Activated CD4-positive, alpha-beta T cell treated with anti-CD3 and anti-CD28 coated beads, Interleukin-2, amount 10 ng/mL, durations not matched to agents 7 days and 5 days (primary cell): ENCODE results near the gene CDH4. TPM values are rescaled to one million over a fixed set of nuclear protein-coding genes. Genes with fewer than 3 reads are reported as not detected.

Source experiments
- CTCF ChIA-PET: fragments of 350-600 bp; sonication (Branson Sonifier 250); formaldehyde crosslinking; loops from one replicate; lab custom pipeline; 2021; ENCODE audit warnings: antibody characterized with exemption; lab: Charles Lee
- POLR2A ChIA-PET: fragments of 350-600 bp; sonication (Branson Sonifier 250); formaldehyde crosslinking; loops from one replicate; lab custom pipeline; 2021; ENCODE audit warnings: antibody characterized with exemption; lab: Charles Lee
- DNase-seq: peaks from one replicate; pipeline ENCODE4 v3.0.0-alpha.2; 2020
- H3K27ac Mint-ChIP-seq: one replicate; pipeline ENCODE4 v1.8.0; 2021; ENCODE audit warnings: mild to moderate bottlenecking, moderate library complexity, mixed read lengths
- H3K27me3 Mint-ChIP-seq: one replicate; pipeline ENCODE4 v1.8.0; 2021; ENCODE audit warnings: mixed read lengths
- H3K36me3 Mint-ChIP-seq: one replicate; pipeline ENCODE4 v1.8.0; 2021; ENCODE audit warnings: low read depth, mixed read lengths
- H3K4me1 Mint-ChIP-seq: one replicate; pipeline ENCODE4 v1.8.0; 2021; ENCODE audit warnings: mixed read lengths
- H3K4me3 Mint-ChIP-seq: one replicate; pipeline ENCODE4 v1.8.0; 2021; ENCODE audit warnings: mild to moderate bottlenecking, moderate library complexity, mixed read lengths
- H3K9me3 Mint-ChIP-seq: one replicate; pipeline ENCODE4 v1.8.0; 2021; ENCODE audit warnings: mixed read lengths
- total RNA-seq, 2 experiments: library from RNA; stranded (reverse); gene quantifications; one replicate each; pipeline ENCODE4 v1.2.3, GENCODE V29; 2021

CDH4 gene
- total RNA-seq, 2 experiments from 2014 or later = not detected

- Mint-ChIP-seq H3K36me3 (no peaks in the 10 kb centered on the region), H3K4me3 (no peak overlapping the region), H3K27ac (no peak overlapping the region), H3K27me3 (no peaks in the 10 kb centered on the region), H3K4me1 (no peaks in the 10 kb centered on the region), H3K9me3 (no peaks in the 10 kb centered on the region)
- CTCF ChIA-PET = no interaction called here
- no peak for DNase-seq
- POLR2A ChIA-PET = no interaction called here
Measured at GRCh38 chr20:61699495-61700374, 447.7 kb downstream of the CDH4 start.

GRCh38 chr20:61700595-61701140 is 448.6 kb downstream of the CDH4 start:
- no peaks in the 10 kb centered on the region for H3K27me3 Mint-ChIP-seq

GRCh38 chr20:61701401-61701800 is 449.3 kb downstream of the CDH4 start:
- CTCF ChIA-PET = no interaction called here
- Mint-ChIP-seq H3K27me3 (no peaks in the 10 kb centered on the region), H3K27ac (no peak overlapping the region), H3K4me3 (no peak overlapping the region), H3K9me3 (no peaks in the 10 kb centered on the region), H3K36me3 (no peaks in the 10 kb centered on the region), H3K4me1 (no peaks in the 10 kb centered on the region)
- POLR2A ChIA-PET = no interaction called here
- DNase-seq = no peak

More at GRCh38 chr20:61700595-61701140, 448.6 kb downstream of the CDH4 start:
- Mint-ChIP-seq H3K4me3 (no peak overlapping the region), H3K27ac (no peak overlapping the region), H3K36me3 (no peaks in the 10 kb centered on the region), H3K4me1 (no peaks in the 10 kb centered on the region), H3K9me3 (no peaks in the 10 kb centered on the region)
- CTCF ChIA-PET = no interaction called here
- no peak for DNase-seq
- POLR2A ChIA-PET = no interaction called here

DNA sequence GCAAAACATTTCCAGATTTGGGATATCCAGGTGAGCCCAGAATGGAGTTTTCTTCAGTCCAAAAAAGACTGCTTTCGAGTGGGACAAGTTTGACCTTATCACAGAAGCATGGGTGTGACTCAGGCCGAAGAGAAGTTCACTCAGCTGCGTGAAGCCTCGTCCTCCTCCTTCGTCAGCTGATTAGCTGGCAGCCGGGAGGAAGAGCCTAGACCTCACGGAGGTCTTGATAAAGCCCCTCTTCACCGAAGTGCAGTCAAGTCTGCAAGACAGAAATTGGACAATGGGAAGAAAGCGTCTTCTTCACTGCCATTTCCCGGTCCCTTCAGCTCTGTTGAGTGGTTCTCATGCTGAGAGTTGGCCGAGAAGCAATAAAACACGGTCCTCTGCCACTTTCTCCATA is 449.7 kb downstream of the CDH4 start:
- Mint-ChIP-seq H3K9me3 (no peaks in the 10 kb centered on the region), H3K27me3 (no peaks in the 10 kb centered on the region), H3K27ac (no peak overlapping the region), H3K4me3 (no peak overlapping the region), H3K4me1 (no peaks in the 10 kb centered on the region), H3K36me3 (no peaks in the 10 kb centered on the region)
- no peak for DNase-seq
- CTCF ChIA-PET = no interaction called here
- POLR2A ChIA-PET = no interaction called here

- ChIA-PET CTCF (no interaction called here), POLR2A (no interaction called here)
- no peak for DNase-seq
- Mint-ChIP-seq H3K9me3 (no peaks in the 10 kb centered on the region), H3K36me3 (no peaks in the 10 kb centered on the region), H3K4me3 (no peak overlapping the region), H3K27ac (no peak overlapping the region), H3K4me1 (no peaks in the 10 kb centered on the region), H3K27me3 (no peaks in the 10 kb centered on the region)
Measured at GRCh38 chr20:61702246-61702645, 450.2 kb downstream of the CDH4 start.

- Mint-ChIP-seq H3K27me3 (no peaks in the 10 kb centered on the region), H3K9me3 (no peaks in the 10 kb centered on the region), H3K4me1 (no peaks in the 10 kb centered on the region), H3K27ac (no peak overlapping the region), H3K36me3 (no peaks in the 10 kb centered on the region), H3K4me3 (no peak overlapping the region)
- CTCF ChIA-PET = no interaction called here
- POLR2A ChIA-PET = no interaction called here
- DNase-seq = no peak
Measured at GRCh38 chr20:61704661-61705060, 452.6 kb downstream of the CDH4 start.

DNA sequence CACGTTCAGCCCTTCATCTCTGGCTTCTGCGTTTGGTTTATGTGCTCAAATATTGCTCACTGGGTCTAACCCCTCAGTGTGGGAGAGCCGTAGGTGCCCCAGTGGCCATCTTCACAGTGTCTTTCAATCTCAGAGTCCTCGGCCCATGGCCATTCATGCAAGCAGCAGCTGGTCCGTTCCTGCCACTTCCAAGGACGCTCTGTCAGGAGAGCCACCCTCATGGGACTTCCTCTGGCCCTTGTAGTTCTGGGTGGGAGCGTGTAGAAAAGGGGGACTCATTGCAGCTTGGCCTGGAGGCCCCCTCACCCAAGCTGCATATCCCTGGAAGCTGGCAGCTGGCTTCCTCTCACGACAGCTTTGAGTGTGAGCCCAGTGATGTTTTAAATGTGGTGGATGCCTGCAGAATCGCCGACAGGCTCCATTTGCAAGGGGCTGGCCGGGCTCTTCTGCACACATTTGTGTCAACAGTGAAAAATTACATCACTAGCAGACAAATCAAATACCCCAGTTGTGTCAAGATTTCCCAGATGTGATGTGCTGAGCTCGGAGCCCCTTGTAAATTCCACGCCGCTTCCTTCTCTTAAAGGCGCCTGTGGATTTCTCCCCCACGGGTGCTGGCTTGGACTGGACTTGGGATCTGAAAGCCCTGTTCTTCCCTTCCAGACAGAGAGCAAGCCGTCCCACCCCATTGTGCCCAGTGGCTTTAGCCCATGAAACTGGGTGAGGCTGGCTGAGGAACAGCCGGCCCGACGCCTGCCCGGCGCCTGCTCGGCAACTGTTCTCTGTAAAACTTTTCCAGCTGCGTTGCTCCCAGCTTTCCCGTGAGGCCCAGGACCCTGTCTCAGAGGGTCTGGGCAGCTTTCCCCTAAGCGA is 453.6 kb downstream of the CDH4 start:
- Mint-ChIP-seq H3K36me3 (no peaks in the 10 kb centered on the region), H3K4me1 (no peaks in the 10 kb centered on the region), H3K4me3 (no peak overlapping the region), H3K9me3 (no peaks in the 10 kb centered on the region), H3K27me3 (no peaks in the 10 kb centered on the region), H3K27ac (no peak overlapping the region)
- ChIA-PET CTCF (no interaction called here), POLR2A (no interaction called here)
- no peak for DNase-seq

GRCh38 chr20:61706259-61706961 is 454.3 kb downstream of the CDH4 start:
- Mint-ChIP-seq H3K27ac (no peak overlapping the region), H3K9me3 (peaks cover under 1% of the 10 kb centered on the region), H3K4me3 (no peak overlapping the region), H3K4me1 (no peaks in the 10 kb centered on the region), H3K36me3 (no peaks in the 10 kb centered on the region), H3K27me3 (no peaks in the 10 kb centered on the region)
- ChIA-PET POLR2A (no interaction called here), CTCF (no interaction called here)
- no peak for DNase-seq

DNA sequence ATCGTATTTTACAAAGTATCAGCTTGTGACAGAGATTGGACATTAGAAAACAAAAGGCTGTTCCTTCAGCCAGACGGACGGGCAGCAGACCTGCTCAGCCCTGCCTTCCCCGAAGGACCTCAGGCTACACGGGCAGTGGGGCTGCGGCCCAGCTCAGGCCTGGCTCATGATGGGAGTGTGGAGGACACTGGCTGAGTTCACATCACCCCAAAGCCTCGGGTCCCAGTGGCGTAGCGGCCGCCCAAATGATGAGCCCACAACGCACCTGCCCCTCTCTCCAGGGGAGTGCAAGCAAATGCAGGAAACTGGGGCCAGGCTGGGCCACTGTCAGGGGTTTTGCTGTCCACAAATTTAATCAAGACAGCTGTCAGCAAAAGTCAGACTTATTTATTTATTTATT is 456.8 kb downstream of the CDH4 start:
- no peaks in the 10 kb centered on the region for H3K27me3 Mint-ChIP-seq
- no peak overlapping the region for H3K4me3 Mint-ChIP-seq
- peaks cover 3% of the 10 kb centered on the region for H3K9me3 Mint-ChIP-seq
- CTCF ChIA-PET = no interaction called here
- no peaks in the 10 kb centered on the region for H3K4me1 Mint-ChIP-seq
- no peak for DNase-seq
- no peak overlapping the region for H3K27ac Mint-ChIP-seq
- no peaks in the 10 kb centered on the region for H3K36me3 Mint-ChIP-seq
- POLR2A ChIA-PET = no interaction called here

DNA sequence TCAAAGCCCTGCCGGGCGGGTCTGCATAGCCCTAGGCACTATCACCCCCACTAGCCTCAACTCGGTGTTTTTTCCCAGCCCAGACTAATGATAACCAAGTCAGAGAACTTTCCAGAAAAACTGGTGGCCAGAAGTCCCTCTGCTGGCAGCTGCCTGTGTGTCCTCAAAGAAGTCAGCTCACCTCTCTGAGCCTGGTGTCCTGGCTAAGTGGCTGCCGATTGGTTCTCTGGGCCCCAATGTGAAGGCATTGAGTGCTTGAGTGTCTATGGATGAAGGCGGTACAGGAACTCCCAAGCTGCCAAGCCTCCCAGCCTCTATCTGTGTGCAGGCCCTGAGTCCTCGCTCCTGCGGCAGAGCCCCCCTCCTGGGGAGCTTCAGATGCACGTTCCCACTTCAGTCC is 458.0 kb downstream of the CDH4 start:
- no peaks in the 10 kb centered on the region for H3K4me1 Mint-ChIP-seq
- H3K36me3 Mint-ChIP-seq = no peaks in the 10 kb centered on the region
- H3K27me3 Mint-ChIP-seq = no peaks in the 10 kb centered on the region
- H3K27ac Mint-ChIP-seq = no peak overlapping the region
- H3K4me3 Mint-ChIP-seq = no peak overlapping the region
- no peak for DNase-seq
- H3K9me3 Mint-ChIP-seq = peaks cover 3% of the 10 kb centered on the region
- CTCF ChIA-PET = no interaction called here
- POLR2A ChIA-PET = no interaction called here

DNA sequence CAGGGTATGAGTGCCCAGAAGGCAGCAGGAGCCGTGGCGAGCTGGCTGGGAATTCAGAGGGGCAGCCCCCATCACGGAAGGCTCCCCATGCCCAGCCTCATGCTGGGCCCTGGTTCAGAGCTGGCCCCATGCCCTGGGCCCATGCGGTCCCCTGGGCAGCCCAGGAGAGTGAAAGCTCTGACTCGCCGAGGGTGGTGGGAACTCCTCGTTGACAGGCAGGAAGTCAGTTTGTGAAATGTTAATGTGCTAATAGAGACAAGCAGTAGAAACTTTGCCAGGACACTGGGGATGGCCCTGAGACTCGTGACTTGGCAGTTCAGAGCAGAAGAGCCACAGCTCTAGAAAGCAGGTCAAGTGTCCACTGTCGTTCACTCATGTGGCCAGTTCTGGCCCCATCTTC is 460.6 kb downstream of the CDH4 start:
- H3K9me3 Mint-ChIP-seq = peaks cover 3% of the 10 kb centered on the region
- H3K4me3 Mint-ChIP-seq = no peak overlapping the region
- DNase-seq = no peak
- POLR2A ChIA-PET = no interaction called here
- CTCF ChIA-PET = no interaction called here
- no peaks in the 10 kb centered on the region for H3K4me1 Mint-ChIP-seq
- no peaks in the 10 kb centered on the region for H3K36me3 Mint-ChIP-seq
- H3K27me3 Mint-ChIP-seq = no peaks in the 10 kb centered on the region
- no peak overlapping the region for H3K27ac Mint-ChIP-seq

DNA sequence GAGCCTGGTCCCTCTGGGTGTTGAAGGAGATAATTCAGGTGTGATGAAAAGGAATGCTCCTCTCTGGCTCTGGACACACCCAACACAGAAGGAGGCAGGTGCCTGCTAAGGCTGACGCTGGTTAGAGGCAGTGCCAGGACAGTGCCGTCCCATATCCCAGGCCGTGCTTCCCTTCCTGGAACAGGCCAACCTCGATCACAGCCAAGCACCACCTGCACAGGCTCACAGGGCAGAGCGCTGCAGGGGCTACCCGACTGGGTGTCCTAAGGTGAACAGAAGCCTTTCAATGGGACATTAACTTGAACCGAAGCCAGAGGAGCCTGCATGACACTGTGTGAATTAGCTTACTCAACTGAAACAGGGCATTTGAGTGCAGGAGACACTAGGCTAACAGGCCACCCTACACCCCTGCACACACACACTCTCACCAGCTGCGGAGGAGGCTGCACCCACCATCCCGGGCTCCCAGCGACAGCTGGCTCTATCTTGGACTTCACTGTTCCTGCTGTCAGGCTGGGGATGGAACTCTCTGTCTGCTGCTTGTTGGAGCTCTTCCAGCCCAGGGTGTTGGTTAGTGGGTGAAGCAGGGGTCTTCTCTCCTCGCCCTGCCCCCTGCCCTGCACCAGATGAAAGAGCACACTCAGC is 466.4 kb downstream of the CDH4 start:
- H3K4me3 Mint-ChIP-seq = peak overlapping the region; percentile 19
- peaks cover 9% of the 10 kb centered on the region for H3K4me1 Mint-ChIP-seq
- no peak for DNase-seq
- H3K9me3 Mint-ChIP-seq = no peaks in the 10 kb centered on the region
- CTCF ChIA-PET = no interaction called here
- no peaks in the 10 kb centered on the region for H3K27me3 Mint-ChIP-seq
- POLR2A ChIA-PET = no interaction called here
- peak overlapping the region; percentile 79 for H3K27ac Mint-ChIP-seq
- no peaks in the 10 kb centered on the region for H3K36me3 Mint-ChIP-seq
